HepG2 (cell line): Measurements from ENCODE around the gene SDC4. TPM values are rescaled to one million over a fixed set of nuclear protein-coding genes. Genes with fewer than 3 reads are reported as not detected.

Experiments
- ATAC-seq: fragments of 200-7000 bp; cut with Tn5 transposase; 3 replicates; pipeline ENCODE4 v1.9.1; 2020; ENCODE audit warnings: mild to moderate bottlenecking, moderate library complexity
- BruUV-seq: library from RNA; stranded (reverse); fragments of 400-500 nt; replicated peaks from 2 replicates; lab custom pipeline; 2021; lab: Mats Ljungman, UMichigan
- CTCF ChIA-PET: fragments of 300-600 bp; formaldehyde crosslinking; extraction: SDS; loops from one replicate; lab custom pipeline; 2021; ENCODE audit warnings: low total read pairs, inconsistent platforms, low intra/inter-chr PET ratio; lab: Yijun Ruan, JAX
- POLR2A ChIA-PET: fragments of 350-600 bp; sonication (Branson Sonifier 250); formaldehyde crosslinking; loops from one replicate; lab custom pipeline; 2020; ENCODE audit warnings: antibody characterized with exemption, inconsistent platforms; lab: Yijun Ruan, JAX
- DNase-seq: peaks from one replicate; pipeline ENCODE4 v3.0.0-alpha.2; 2015; ENCODE audit warnings: low spot score
- FAIRE-seq: peaks from 3 replicates; lab custom pipeline; 2011; peaks lifted over from hg19 to GRCh38; lab: Jason Lieb, UNC
- H2AFZ ChIP-seq: one replicate; pipeline ENCODE4 v1.6.1; 2011; ENCODE audit warnings: low read length, inconsistent platforms
- H3K27ac ChIP-seq: fragments of 300-600 bp; 3 replicates; pipeline ENCODE4 v1.8.0; 2011; ENCODE audit warnings: mixed run types, mild to moderate bottlenecking, mixed read lengths, low read length, inconsistent platforms; ENCODE audit not compliant: insufficient read depth; ENCODE audit errors: extremely low read length
- H3K27me3 ChIP-seq, 2 experiments: fragments of 200-600 bp in 1 of 2; 2 replicates in 1 of 2; 3 replicates in 1 of 2; pipeline versions ENCODE4 v1.6.0 to v1.8.0; 2011; ENCODE audit warnings: low read length in 2 of 2, mild to moderate bottlenecking in 2 of 2, moderate library complexity in 2 of 2, inconsistent platforms in 1 of 2; ENCODE audit not compliant: insufficient read depth in 2 of 2, control insufficient read depth in 1 of 2
- H3K36me3 ChIP-seq, 2 experiments: fragments of 200-600 bp in 1 of 2; replicated peaks in 1 of 2; 2 replicates in 1 of 2; 3 replicates in 1 of 2; pipeline versions ENCODE4 v1.5.1 to v1.8.0; 2011; ENCODE audit warnings: low read length in 2 of 2, inconsistent platforms in 1 of 2; ENCODE audit not compliant: insufficient read depth in 2 of 2, control insufficient read depth in 1 of 2
- H3K4me1 ChIP-seq: 2 replicates; pipeline ENCODE4 v1.5.1; 2012; ENCODE audit warnings: low read length, inconsistent platforms; ENCODE audit not compliant: insufficient read depth
- H3K4me2 ChIP-seq: 2 replicates; pipeline ENCODE4 v1.6.0; 2011; ENCODE audit warnings: low read depth, low read length, inconsistent platforms
- H3K4me3 ChIP-seq, 3 experiments: fragments of 200-600 bp in 1 of 3; sonication (generic), shearing (Covaris generic) in 1 of 3; replicated peaks in 1 of 3; 2 replicates each; pipeline ENCODE4 v1.5.1; 2011 to 2016; ENCODE audit warnings: low read length in 3 of 3, inconsistent platforms in 2 of 3, low read depth in 2 of 3, mild to moderate bottlenecking in 2 of 3, control low read depth in 1 of 3, mixed read lengths in 1 of 3; ENCODE audit not compliant: insufficient read depth in 1 of 3
- H3K79me2 ChIP-seq: one replicate; pipeline ENCODE4 v1.6.1; 2011; ENCODE audit warnings: low read length, inconsistent platforms; ENCODE audit not compliant: insufficient read depth
- H3K9ac ChIP-seq: 2 replicates; pipeline ENCODE4 v1.6.0; 2011; ENCODE audit warnings: mild to moderate bottlenecking, low read depth, low read length, inconsistent platforms; ENCODE audit not compliant: insufficient read depth
- H3K9me3 ChIP-seq: 2 replicates; pipeline ENCODE4 v1.5.1; 2012; ENCODE audit warnings: mild to moderate bottlenecking, low read length
- H4K20me1 ChIP-seq: 2 replicates; pipeline ENCODE4 v1.6.0; 2011; ENCODE audit warnings: inconsistent platforms, mild to moderate bottlenecking, low read length, moderate library complexity; ENCODE audit not compliant: insufficient read depth
- ARHGAP35 ChIP-seq: sonication (generic); formaldehyde crosslinking; IDR thresholded peaks from 2 replicates; pipeline ENCODE4 v1.9.0; 2022; ENCODE audit warnings: mild to moderate bottlenecking, inconsistent platforms, moderate library complexity, missing genetic modification reagents, borderline replicate concordance
- PLSCR1 ChIP-seq: sonication (generic); formaldehyde crosslinking; IDR thresholded peaks from 2 replicates; pipeline ENCODE4 v1.5.0; 2020; ENCODE audit warnings: missing genetic modification reagents, mild to moderate bottlenecking, borderline replicate concordance
- RERE ChIP-seq: IDR thresholded peaks from 2 replicates; pipeline ENCODE4 v1.6.1; 2016; ENCODE audit warnings: low read depth, missing genetic modification reagents, missing compliant biosample characterization
- ZBTB37 ChIP-seq: sonication (generic); formaldehyde crosslinking; IDR thresholded peaks from 2 replicates; pipeline ENCODE4 v1.4.0; 2020; ENCODE audit warnings: mild to moderate bottlenecking, missing genetic modification reagents
- ZNF12 ChIP-seq: sonication (generic); formaldehyde crosslinking; IDR thresholded peaks from 2 replicates; pipeline ENCODE4 v1.5.0; 2020; ENCODE audit warnings: missing genetic modification reagents
- ZNF44 ChIP-seq: sonication (generic); formaldehyde crosslinking; IDR thresholded peaks from 2 replicates; pipeline ENCODE4 v1.5.1; 2020; ENCODE audit warnings: mild to moderate bottlenecking, missing genetic modification reagents
- ZNF446 ChIP-seq: sonication (generic); formaldehyde crosslinking; IDR thresholded peaks from 2 replicates; pipeline ENCODE4 v1.5.0; 2020; ENCODE audit warnings: mild to moderate bottlenecking, missing genetic modification reagents
- WGBS: methylation state at CpG from one replicate; pipeline ENCODE4 v1.1.6; 2017; ENCODE audit warnings: low lambda C conversion rate; 5-methylcytosine and 5-hydroxymethylcytosine counted together
- in situ Hi-C: cut with HindIII; loops from 2 replicates; pipeline ENCODE4 v1.10.0; 2017; ENCODE audit warnings: low pct_unique_long_range_greater_than_20kb; ENCODE audit not compliant: extremely low pct_ligation_motif_present
- intact Hi-C: fragments of 100-400 bp; cut with micrococcal nuclease; formaldehyde crosslinking; loops from one replicate; pipeline ENCODE4 v1.10.0; 2022; ENCODE audit not compliant: unreplicated experiment
- polyA plus RNA-seq, 8 experiments: library from polyadenylated mRNA; depleted of rRNA in 3 of 8; stranded (reverse) in 7 of 8; unstranded in 1 of 8; fragments of >200 nt; fragmentation: Illumina TruSeq in 4 of 8; extraction: Trizol in 4 of 8; gene quantifications; 2 replicates each; pipeline versions ENCODE4 v1.2.1 to v1.2.3, GENCODE V29; 2011 to 2016; ENCODE audit warnings: low read depth in 4 of 8, missing spikeins in 1 of 8, mixed read lengths in 1 of 8; ENCODE audit not compliant: insufficient read depth in 1 of 8
- total RNA-seq, 5 experiments: library from RNA; depleted of rRNA; stranded (reverse); fragments of >200 nt; fragmentation: Illumina TruSeq; extraction: Trizol; gene quantifications; 2 replicates each; pipeline ENCODE4 v1.2.3, GENCODE V29; 2016; ENCODE audit warnings: low read depth in 1 of 5

The SDC4 gene
- total and polyA plus RNA-seq, 2 of the 13 experiments (the other 11 are each of a cell fraction or from before 2014, with no cell fraction given), result 49.0 to 65.1 TPM

- peaks cover 7% of the 10 kb centered on the region for H3K4me1 ChIP-seq
- FAIRE-seq, result no peak
- no peaks in the 10 kb centered on the region for H3K36me3 ChIP-seq
- BruUV-seq, result no TSS peak
- H3K27ac ChIP-seq, result no peak overlapping the region
- no peaks in the 10 kb centered on the region for H3K9me3 ChIP-seq
- intact Hi-C loops, result no loop called here
- no peak overlapping the region for H3K4me3 ChIP-seq
- no peak for ATAC-seq
- no peaks in the 10 kb centered on the region for H3K79me2 ChIP-seq
- H3K4me2 ChIP-seq, result no peak overlapping the region
- ChIA-PET CTCF (interaction anchor here (2.2 kb wide), 1 partner anchor 169 kb away, joined by 10 read pairs; no protein-coding TSS in a partner anchor), POLR2A (interaction anchor here (4.1 to 4.3 kb wide), 2 partner anchors 45 to 119 kb away, joined by 21 read pairs; partner anchors contain the start of gene SYS1)
- H4K20me1 ChIP-seq, result no peaks in the 10 kb centered on the region
- H3K27me3 ChIP-seq, result peaks cover 5 to 37% of the 10 kb centered on the region in 2 experiments; a peak in 4 of 5 replicates
- TF ChIP-seq ZNF12 (CRISPR knock-in tag) (no peak), ARHGAP35 (CRISPR knock-in tag) (no peak), ZNF44 (CRISPR knock-in tag) (no peak)
- DNase-seq, result no peak
- in situ Hi-C loops, result loop anchor here (5.0 kb wide), 1 partner anchor 454 kb away; no protein-coding TSS in a partner anchor
- H3K9ac ChIP-seq, result no peak overlapping the region
- H2AFZ ChIP-seq, result no peak overlapping the region
- 0% methylated on average over 3 of the region's 3 CpGs for WGBS
These were observed 30.4 kb downstream of the SDC4 start for GRCh38 chr20:45317826-45318225.

GRCh38 chr20:45316150-45317080, 31.8 kb downstream of the SDC4 start:
- in situ Hi-C loops, result loop anchor here (5.0 kb wide), 1 partner anchor 456 kb away; no protein-coding TSS in a partner anchor
- no peak for FAIRE-seq
- 57% methylated on average over 50 of the region's 71 CpGs for WGBS
- TF ChIP-seq RERE (CRISPR knock-in tag) (no peak), ZBTB37 (CRISPR knock-in tag) (no peak), ZNF446 (CRISPR knock-in tag) (no peak), PLSCR1 (CRISPR knock-in tag) (no peak)

More at GRCh38 chr20:45316150-45317080, 31.8 kb downstream of the SDC4 start:
- Histone ChIP-seq H3K27me3 (peaks cover 5 to 44% of the 10 kb centered on the region in 2 experiments; a peak in 4 of 5 replicates), H3K9me3 (no peaks in the 10 kb centered on the region), H3K4me1 (peaks cover 7% of the 10 kb centered on the region), H4K20me1 (no peaks in the 10 kb centered on the region), H3K27ac (no peak overlapping the region), H3K4me3 (no peak overlapping the region), H3K4me2 (no peak overlapping the region), H2AFZ (no peak overlapping the region), H3K79me2 (no peaks in the 10 kb centered on the region), H3K9ac (no peak overlapping the region), H3K36me3 (no peaks in the 10 kb centered on the region)
- no TSS peak for BruUV-seq
- intact Hi-C loops, result no loop called here
- CTCF ChIA-PET, result interaction anchor here (1.7 kb wide), 1 partner anchor 120 kb away, joined by 3 read pairs; no protein-coding TSS in a partner anchor
- ATAC-seq (no peak), DNase-seq (no peak)
- POLR2A ChIA-PET, result no interaction called here
